ENCODE results near the gene B3GALT4.

DNA sequence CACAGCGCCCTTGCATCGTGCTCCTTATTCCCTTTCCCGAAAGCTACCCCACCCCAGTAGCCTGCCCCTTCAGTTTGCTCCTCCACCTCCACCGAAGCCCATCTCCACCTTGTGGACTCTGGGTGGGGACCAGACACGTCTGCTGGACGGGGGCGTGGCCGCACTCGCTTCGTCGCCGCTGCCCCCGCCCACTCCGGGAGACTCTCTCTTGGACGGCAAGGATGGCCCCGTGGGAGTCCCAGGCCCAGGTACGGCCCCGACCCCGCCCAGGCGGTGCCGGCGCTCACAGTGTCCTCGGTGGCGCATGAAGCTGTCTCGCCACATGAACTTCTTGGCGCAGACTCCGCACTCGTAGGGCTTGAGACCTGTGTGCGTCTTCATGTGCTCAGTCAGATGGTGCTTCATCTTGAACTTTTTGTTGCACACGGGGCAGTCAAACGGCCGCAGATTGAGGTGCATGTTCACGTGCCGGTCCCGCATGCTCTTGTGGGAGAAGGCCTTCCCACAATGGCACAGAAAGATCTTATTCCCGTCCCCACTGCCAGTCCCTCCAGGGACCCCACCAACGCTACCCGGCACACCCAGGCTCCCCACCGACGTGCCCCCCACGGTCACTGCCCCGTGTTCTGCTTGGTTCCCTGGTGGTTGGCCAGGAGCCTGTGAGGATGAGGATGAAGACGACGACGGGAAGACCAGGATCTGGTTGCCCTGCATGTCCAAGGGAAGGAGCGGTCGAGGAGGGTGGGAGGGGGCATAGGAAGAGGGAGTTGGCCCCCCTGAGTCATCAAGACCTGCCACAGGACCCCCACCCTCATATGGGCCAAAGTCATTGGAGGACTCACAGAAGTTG, 38.2 kb downstream of the B3GALT4 start:
- TF ChIP-seq EZH2 (IDR thresholded peaks at IDR 0.05; ENCODE audit: low read length, unreplicated experiment), result no peak
- TF ChIP-seq, protein P1, sequence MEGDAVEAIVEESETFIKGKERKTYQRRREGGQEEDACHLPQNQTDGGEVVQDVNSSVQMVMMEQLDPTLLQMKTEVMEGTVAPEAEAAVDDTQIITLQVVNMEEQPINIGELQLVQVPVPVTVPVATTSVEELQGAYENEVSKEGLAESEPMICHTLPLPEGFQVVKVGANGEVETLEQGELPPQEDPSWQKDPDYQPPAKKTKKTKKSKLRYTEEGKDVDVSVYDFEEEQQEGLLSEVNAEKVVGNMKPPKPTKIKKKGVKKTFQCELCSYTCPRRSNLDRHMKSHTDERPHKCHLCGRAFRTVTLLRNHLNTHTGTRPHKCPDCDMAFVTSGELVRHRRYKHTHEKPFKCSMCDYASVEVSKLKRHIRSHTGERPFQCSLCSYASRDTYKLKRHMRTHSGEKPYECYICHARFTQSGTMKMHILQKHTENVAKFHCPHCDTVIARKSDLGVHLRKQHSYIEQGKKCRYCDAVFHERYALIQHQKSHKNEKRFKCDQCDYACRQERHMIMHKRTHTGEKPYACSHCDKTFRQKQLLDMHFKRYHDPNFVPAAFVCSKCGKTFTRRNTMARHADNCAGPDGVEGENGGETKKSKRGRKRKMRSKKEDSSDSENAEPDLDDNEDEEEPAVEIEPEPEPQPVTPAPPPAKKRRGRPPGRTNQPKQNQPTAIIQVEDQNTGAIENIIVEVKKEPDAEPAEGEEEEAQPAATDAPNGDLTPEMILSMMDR (conservative IDR thresholded peaks at IDR 0.05; ENCODE audit: low read depth, low read length), result no peak

Data from PC-3 (cell line).